Measurements from ENCODE around the gene KDM6B.
"Not testable (repeated sequence)": the region's sequence is repeated elsewhere in the genome, so short reads cannot be mapped to it uniquely, and the experiment has no call there.

Gene KDM6B, protein sequence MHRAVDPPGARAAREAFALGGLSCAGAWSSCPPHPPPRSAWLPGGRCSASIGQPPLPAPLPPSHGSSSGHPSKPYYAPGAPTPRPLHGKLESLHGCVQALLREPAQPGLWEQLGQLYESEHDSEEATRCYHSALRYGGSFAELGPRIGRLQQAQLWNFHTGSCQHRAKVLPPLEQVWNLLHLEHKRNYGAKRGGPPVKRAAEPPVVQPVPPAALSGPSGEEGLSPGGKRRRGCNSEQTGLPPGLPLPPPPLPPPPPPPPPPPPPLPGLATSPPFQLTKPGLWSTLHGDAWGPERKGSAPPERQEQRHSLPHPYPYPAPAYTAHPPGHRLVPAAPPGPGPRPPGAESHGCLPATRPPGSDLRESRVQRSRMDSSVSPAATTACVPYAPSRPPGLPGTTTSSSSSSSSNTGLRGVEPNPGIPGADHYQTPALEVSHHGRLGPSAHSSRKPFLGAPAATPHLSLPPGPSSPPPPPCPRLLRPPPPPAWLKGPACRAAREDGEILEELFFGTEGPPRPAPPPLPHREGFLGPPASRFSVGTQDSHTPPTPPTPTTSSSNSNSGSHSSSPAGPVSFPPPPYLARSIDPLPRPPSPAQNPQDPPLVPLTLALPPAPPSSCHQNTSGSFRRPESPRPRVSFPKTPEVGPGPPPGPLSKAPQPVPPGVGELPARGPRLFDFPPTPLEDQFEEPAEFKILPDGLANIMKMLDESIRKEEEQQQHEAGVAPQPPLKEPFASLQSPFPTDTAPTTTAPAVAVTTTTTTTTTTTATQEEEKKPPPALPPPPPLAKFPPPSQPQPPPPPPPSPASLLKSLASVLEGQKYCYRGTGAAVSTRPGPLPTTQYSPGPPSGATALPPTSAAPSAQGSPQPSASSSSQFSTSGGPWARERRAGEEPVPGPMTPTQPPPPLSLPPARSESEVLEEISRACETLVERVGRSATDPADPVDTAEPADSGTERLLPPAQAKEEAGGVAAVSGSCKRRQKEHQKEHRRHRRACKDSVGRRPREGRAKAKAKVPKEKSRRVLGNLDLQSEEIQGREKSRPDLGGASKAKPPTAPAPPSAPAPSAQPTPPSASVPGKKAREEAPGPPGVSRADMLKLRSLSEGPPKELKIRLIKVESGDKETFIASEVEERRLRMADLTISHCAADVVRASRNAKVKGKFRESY (N-terminal part only)

GRCh38 chr17:7833795-7834541 lies at the start of gene KDM6B:
Gene KDM6B, plus strand, starts transcription at chr17:7834217. Its CDS starts 11,338 bp downstream, at chr17:7845555.
- peak; percentile 84 for DNase-seq

DNA sequence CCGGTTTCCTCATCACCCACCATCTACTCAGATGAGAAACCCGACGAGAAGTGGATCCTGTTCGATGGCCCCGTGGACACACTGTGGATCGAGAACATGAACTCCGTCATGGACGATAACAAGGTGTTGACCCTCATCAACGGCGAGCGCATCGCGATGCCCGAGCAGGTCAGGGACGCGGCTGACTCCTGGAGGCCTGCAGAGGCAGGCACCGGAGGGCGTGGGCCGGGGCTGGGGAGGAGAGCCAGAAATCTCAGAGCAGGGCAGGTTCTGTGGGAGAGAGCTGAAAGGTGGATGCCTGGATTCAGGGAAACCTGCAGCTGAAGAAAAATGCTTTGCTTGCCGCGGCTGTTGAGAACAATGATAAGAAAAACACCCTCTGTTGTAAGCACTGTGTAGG lies 47.2 kb upstream of the KDM6B start:
- DNase-seq, result no peak

GRCh38 chr17:7789131-7789530 lies 44.9 kb upstream of the KDM6B start:
- no peak for DNase-seq

- no peak for DNase-seq
These were observed 43.9 kb upstream of the KDM6B start for GRCh38 chr17:7790150-7790549.

GRCh38 chr17:7792611-7793010 lies 41.4 kb upstream of the KDM6B start:
- no peak for DNase-seq

DNA sequence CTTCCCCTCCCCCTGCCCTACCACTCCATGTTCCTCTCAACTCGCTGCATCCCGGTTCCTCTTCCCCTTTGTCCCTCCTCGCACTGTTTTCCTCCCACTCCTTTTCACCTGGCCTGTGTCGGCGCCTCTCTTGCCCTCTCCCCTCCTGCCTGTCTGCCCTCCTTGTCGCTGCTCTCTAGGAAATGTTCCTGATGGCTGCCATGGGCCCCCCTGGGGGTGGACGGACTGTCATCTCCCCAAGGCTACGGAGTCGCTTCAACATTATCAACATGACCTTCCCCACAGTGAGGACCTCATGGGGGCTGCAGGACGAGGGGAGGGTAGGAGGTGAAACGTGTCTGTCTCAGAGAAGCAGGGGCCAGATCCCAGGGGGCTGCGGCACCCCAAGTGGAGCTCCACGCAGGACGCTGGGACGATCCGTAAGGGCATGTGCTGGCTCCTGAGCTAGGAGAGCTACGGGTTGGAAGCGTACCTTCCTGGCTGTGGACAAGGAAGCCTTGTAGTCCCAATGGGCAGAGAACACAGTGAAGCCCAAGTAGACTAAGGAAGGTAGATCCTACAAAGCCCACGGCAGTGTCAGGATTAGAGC lies 39.8 kb upstream of the KDM6B start:
- DNase-seq, result no peak

DNA sequence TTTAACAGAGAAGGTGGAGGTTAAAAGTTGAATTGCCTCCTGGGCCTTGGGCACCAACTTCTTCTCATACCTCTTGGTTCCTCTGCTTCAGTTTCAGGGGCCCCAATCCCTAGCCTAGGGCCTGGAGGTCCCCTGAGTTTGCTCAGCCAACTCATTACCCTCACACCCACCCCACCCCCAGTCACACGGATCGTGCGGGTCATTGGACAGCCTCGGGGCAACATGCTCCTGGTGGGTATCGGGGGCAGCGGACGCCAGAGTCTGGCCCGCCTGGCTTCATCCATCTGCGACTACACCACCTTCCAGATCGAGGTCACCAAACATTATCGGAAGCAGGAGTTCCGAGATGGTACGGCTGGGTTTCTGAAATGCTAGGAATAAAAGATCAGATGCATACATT lies 36.0 kb upstream of the KDM6B start:
- no peak for DNase-seq

GRCh38 chr17:7798839-7799238 lies 35.2 kb upstream of the KDM6B start:
- DNase-seq, result no peak

GRCh38 chr17:7803981-7804380 lies 30.0 kb upstream of the KDM6B start:
- no peak for DNase-seq

- DNase-seq, result no peak
These were observed 27.4 kb upstream of the KDM6B start for GRCh38 chr17:7806587-7806986.

- DNase-seq, result no peak
These were observed 26.8 kb upstream of the KDM6B start for GRCh38 chr17:7807206-7807605.

- DNase-seq, result peak; percentile 9
These were observed 24.8 kb upstream of the KDM6B start for GRCh38 chr17:7809086-7809790.

DNA sequence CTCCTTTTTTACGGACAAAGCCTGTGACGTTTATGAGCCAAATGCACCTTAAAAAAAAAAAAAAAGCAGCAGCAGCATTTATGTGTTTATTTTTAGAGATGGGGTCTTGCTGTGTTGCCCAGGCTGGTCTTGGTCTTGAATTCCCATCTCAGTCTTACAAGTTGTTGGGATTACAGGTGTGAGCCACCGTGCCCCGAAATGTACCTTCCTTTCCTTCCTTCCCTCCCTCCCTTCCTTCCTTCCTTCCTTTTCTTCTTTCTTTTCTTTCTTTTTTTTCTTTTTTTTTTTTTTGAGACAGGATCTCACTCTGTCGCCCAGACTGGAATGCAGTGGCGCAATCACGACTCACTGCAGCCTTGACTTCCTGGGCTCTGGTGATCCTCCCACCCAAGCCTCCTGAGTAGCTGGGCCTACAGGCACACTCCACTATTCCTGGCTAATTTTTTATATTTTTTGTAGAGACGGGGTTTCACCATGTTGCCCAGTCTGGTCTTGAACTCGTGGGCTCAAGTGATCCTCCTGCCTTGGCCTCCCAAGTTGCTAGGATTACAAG lies 24.1 kb upstream of the KDM6B start:
- not testable (repeated sequence) for DNase-seq

- DNase-seq, result no peak
These were observed 22.8 kb upstream of the KDM6B start for GRCh38 chr17:7811251-7811650.

GRCh38 chr17:7814969-7815368 lies 19.0 kb upstream of the KDM6B start:
- no peak for DNase-seq

DNA sequence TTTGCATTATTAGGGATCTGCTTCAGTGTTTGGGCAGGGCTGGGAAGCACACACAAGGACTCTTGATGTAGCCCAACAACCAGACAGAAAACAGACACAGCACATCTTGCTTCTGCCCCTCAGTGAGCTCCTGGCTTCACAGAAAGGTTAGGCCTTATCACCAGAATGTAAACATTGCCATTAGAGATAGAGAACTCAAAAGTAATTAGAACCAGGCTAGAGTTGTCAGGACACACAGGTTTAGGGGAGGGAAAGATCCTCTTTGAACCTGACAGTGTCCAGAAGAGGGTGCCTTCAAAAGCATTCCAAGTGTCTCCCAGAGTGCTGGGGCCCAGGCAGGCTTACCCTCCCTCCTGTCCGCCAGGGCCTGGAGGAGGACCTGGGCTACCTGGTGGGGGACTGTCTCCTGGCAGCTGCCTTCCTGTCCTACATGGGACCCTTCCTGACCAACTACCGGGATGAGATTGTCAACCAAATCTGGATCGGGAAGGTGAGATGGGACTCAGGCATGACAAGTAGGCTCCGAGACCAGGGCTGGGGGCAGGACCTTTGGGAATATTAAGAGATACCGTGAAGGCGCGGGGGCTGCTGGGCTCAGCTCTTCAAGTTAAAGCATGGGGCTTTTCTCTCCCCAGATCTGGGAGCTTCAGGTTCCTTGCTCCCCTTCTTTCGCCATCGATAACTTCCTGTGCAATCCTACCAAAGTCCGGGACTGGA lies 16.9 kb upstream of the KDM6B start:
- DNase-seq, result no peak

- no peak for DNase-seq
These were observed 16.4 kb upstream of the KDM6B start for GRCh38 chr17:7817643-7817964.

DNA sequence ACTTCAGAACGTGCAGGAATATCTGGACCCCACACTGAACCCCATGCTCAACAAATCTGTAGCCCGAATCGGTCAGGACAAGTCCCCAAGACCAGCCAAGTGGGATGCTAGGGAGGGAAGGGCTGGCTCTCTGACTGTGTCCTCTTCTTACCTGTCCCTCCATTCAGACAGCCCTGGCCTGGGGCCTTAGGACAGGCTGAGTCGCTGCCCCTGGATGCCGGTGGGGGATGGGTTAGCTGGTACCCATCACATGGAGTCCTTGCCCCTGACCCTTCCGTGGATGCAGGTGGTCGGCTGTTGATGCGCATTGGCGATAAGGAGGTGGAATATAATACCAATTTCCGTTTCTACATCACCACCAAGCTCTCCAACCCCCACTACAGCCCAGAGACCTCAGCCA lies 16.0 kb upstream of the KDM6B start:
- DNase-seq, result no peak

DNA sequence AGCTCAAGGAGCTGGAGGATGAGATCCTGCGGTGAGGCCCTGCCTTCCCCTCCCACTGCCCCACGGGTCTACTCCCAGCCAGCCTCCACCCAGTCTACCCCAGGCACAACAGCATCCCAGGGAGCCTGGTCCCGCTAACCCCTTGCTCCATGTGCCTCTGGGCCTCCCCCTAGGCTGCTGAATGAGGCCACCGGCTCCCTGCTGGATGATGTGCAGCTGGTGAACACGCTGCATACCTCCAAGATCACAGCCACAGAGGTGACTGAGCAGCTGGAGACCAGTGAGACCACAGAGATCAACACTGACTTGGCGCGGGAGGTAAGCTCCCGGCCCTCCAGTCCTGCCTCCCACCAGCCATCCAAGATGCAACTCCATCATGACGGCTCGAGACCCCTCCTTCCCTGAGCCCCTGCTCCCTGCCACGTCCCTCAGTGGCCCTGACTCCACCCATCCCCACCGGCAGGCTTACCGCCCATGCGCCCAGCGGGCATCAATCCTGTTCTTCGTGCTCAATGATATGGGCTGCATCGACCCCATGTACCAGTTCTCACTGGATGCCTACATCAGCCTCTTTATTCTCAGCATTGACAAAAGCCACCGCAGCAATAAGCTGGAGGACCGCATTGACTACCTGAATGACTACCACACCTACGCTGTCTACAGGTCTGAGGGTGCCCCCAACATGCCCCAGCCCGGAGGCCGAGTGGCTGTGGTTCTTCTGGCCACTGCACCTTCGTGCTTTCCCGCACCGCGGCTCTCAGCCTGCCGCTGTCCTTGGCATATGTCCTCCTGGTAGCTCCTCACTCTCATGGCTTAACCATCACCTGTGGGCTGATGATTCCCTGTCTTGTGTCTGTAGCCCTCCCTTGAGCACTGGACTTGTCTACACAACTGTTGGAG lies 15.0 kb upstream of the KDM6B start:
- no peak for DNase-seq

DNA sequence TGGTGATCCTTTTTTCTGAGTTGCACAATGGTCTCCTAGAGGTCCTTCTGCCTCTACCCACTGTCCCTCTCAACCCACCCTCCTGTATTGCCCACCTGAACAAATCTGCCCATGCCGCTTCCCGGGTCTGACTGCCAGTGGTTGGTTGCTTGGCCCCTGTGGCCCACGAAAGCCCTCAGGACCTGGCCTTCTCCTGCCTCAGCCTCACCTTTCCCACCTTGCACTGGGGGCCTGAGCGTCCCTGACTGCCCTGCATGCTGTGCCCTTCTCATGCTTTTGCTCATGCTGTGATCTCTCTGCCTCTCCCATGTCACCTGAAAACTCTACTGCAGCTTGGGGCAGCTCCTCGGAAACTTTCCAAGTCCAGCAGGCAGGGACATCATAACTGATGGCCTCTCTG lies 13.8 kb upstream of the KDM6B start:
- DNase-seq, result no peak

Measured in kidney glomerular epithelial cell (primary cell).